CD4-positive, alpha-beta T cell (primary cell): Measurements from ENCODE around the gene RASSF8. TPM values are rescaled to one million over a fixed set of nuclear protein-coding genes. Genes with fewer than 3 reads are reported as not detected.
A peak's percentile ranks its signal among the peaks of the same experiment; 100 is the strongest.

Source experiments
- ATAC-seq: fragments of 200-7000 bp; cut with Tn5 transposase; one replicate; pipeline ENCODE4 v1.10.0; 2022; ENCODE audit warnings: mild to moderate bottlenecking; ENCODE audit not compliant: poor library complexity
- CTCF ChIA-PET: fragments of 350-600 bp; sonication (Branson Sonifier 250); formaldehyde crosslinking; loops from one replicate; lab custom pipeline; 2021; ENCODE audit warnings: antibody characterized with exemption, inconsistent platforms; lab: Charles Lee
- POLR2A ChIA-PET: fragments of 350-600 bp; sonication (Branson Sonifier 250); formaldehyde crosslinking; loops from one replicate; lab custom pipeline; 2021; ENCODE audit warnings: antibody characterized with exemption, inconsistent platforms; lab: Charles Lee
- DNase-seq, 14 experiments: peaks; one replicate each; pipeline ENCODE4 v3.0.0-alpha.2; 2013 to 2020; ENCODE audit warnings: mixed read lengths in 2 of 14
- H3K27ac ChIP-seq, 2 donors: one replicate each; pipeline versions ENCODE4 v1.5.1 to v1.7.0; 2013; ENCODE audit warnings: low read length in 2 of 2, low read depth in 1 of 2, mild to moderate bottlenecking in 1 of 2
- H3K27me3 ChIP-seq, 2 experiments: 1 replicate in 1 of 2; 2 replicates in 1 of 2; pipeline versions ENCODE4 v1.6.1 to v1.7.0; 2013; ENCODE audit warnings: low read length in 2 of 2, control low read depth in 1 of 2, mild to moderate bottlenecking in 1 of 2, moderate library complexity in 1 of 2; ENCODE audit not compliant: insufficient read depth in 2 of 2, control insufficient read depth in 1 of 2
- H3K36me3 ChIP-seq: one replicate; pipeline ENCODE4 v1.6.1; 2013; ENCODE audit warnings: low read length, control low read depth; ENCODE audit not compliant: insufficient read depth
- H3K4me1 ChIP-seq: one replicate; pipeline ENCODE4 v1.6.1; 2013; ENCODE audit warnings: low read length, control low read depth; ENCODE audit not compliant: insufficient read depth
- H3K4me3 ChIP-seq: one replicate; pipeline ENCODE4 v1.5.1; 2013; ENCODE audit warnings: mild to moderate bottlenecking, low read length, moderate library complexity
- H3K9me3 ChIP-seq, 2 experiments: 1 replicate in 1 of 2; 2 replicates in 1 of 2; pipeline versions ENCODE4 v1.6.1 to v1.7.0; 2013; ENCODE audit warnings: low read length in 2 of 2, mild to moderate bottlenecking in 2 of 2, control low read depth in 1 of 2, moderate library complexity in 1 of 2; ENCODE audit not compliant: control insufficient read depth in 1 of 2, insufficient read depth in 1 of 2
- H3K27ac Mint-ChIP-seq: one replicate; pipeline ENCODE4 v1.8.0; 2020; ENCODE audit warnings: mixed read lengths
- H3K27me3 Mint-ChIP-seq: one replicate; pipeline ENCODE4 v1.8.0; 2021; ENCODE audit warnings: mixed read lengths
- H3K36me3 Mint-ChIP-seq: one replicate; pipeline ENCODE4 v1.8.0; 2021; ENCODE audit warnings: low read depth, mixed read lengths
- H3K4me1 Mint-ChIP-seq: one replicate; pipeline ENCODE4 v1.8.0; 2021; ENCODE audit warnings: low read depth, mixed read lengths
- H3K4me3 Mint-ChIP-seq: one replicate; pipeline ENCODE4 v1.8.0; 2020; ENCODE audit warnings: mild to moderate bottlenecking, mixed read lengths
- H3K9me3 Mint-ChIP-seq: one replicate; pipeline ENCODE4 v1.8.0; 2020; ENCODE audit warnings: mixed read lengths
- intact Hi-C, 2 experiments: fragments of 100-400 bp; cut with DNase I in 1 of 2; cut with micrococcal nuclease in 1 of 2; formaldehyde crosslinking; loops; one replicate each; pipeline versions ENCODE4 v1.15.1 to v1.9.0; 2023 to 2025; cut with DNase I, micrococcal nuclease
- total RNA-seq, 174 experiments: library from RNA in 2 of 174; stranded (reverse) in 2 of 174; gene quantifications; one replicate each; pipeline ENCODE4 v1.2.3 and lab custom pipeline; 2021 to 2026
- TF ChIP-seq, protein P1 (sequence below): fragments of 200-600 bp; IDR thresholded peaks from one replicate; pipeline ENCODE4 v1.8.0; 2022; ENCODE audit warnings: antibody characterized with exemption, mild to moderate bottlenecking

The RASSF8 gene
- total RNA-seq, 2 experiments from 2014 or later = 0.71 to 1.4 TPM

DNA sequence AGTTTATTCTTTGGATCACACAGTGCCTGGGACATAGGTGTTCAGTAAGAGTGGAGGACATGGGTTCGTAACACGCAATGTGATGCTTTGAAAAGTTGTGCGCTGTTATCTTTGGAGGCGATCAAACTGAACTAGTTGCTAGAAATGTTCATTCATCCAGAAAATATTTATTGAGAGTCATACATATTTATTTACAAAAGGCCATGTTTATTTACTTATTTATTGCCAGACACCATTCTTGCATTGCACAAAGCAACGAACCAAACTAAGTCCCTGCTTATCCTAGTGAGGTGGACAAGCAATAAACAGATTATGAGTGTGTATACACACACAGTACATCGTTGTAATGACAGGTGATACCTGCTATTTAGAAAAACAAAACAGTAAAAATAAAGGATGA, 153.8 kb downstream of the RASSF8 start:
- H3K36me3 Mint-ChIP-seq = no peaks in the 10 kb centered on the region
- no peak overlapping the region for H3K27ac Mint-ChIP-seq
- H3K9me3 Mint-ChIP-seq = no peaks in the 10 kb centered on the region
- peaks cover 0 to 3% of the 10 kb centered on the region in 2 experiments for H3K9me3 ChIP-seq
- H3K27ac ChIP-seq = no peak overlapping the region
- H3K4me3 ChIP-seq = no peak overlapping the region
- peaks cover 12% of the 10 kb centered on the region for H3K4me1 ChIP-seq
- DNase-seq (no peak), ATAC-seq (no peak)
- H3K27me3 Mint-ChIP-seq = peaks cover 19% of the 10 kb centered on the region
- ChIA-PET POLR2A (no interaction called here), CTCF (no interaction called here)
- H3K36me3 ChIP-seq = no peaks in the 10 kb centered on the region
- peaks cover 0 to 17% of the 10 kb centered on the region in 2 experiments for H3K27me3 ChIP-seq
- TF ChIP-seq, protein P1, sequence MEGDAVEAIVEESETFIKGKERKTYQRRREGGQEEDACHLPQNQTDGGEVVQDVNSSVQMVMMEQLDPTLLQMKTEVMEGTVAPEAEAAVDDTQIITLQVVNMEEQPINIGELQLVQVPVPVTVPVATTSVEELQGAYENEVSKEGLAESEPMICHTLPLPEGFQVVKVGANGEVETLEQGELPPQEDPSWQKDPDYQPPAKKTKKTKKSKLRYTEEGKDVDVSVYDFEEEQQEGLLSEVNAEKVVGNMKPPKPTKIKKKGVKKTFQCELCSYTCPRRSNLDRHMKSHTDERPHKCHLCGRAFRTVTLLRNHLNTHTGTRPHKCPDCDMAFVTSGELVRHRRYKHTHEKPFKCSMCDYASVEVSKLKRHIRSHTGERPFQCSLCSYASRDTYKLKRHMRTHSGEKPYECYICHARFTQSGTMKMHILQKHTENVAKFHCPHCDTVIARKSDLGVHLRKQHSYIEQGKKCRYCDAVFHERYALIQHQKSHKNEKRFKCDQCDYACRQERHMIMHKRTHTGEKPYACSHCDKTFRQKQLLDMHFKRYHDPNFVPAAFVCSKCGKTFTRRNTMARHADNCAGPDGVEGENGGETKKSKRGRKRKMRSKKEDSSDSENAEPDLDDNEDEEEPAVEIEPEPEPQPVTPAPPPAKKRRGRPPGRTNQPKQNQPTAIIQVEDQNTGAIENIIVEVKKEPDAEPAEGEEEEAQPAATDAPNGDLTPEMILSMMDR = no peak
- intact Hi-C loops = loop anchor here in 1 of 2 experiments (5.0 to 10.0 kb wide), 4 partner anchors 723 to 1413 kb away; partner anchors contain the start of genes ITPR2 and PPFIBP1
- H3K4me3 Mint-ChIP-seq = peak overlapping the region; percentile 63
- peaks cover 4% of the 10 kb centered on the region for H3K4me1 Mint-ChIP-seq

DNA sequence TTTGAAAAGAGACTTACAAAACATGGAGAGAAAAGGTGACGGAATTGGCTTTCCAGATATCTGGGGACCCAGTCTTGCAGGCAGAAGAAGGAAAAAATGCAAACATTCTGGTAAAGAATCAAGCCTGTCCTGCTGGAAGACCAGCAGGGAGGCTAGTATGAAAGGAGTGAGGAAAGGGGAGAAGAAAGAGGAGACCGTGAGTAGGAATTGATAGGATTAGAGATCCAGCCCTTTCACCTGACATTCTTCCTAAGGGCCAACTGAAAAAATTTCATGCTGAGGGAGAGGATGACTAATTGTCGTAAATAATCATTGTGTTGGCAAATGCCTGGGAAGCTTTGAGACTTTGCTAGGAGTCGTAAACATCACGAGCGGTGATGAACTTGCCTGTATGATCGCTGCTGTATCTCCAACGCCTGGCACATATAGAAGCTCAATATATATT, 154.2 kb downstream of the RASSF8 start:
- H3K4me3 ChIP-seq = no peak overlapping the region
- TF ChIP-seq, protein P1 = no peak
- ChIA-PET CTCF (no interaction called here), POLR2A (no interaction called here)
- peaks cover 4% of the 10 kb centered on the region for H3K4me1 Mint-ChIP-seq
- H3K27ac ChIP-seq = no peak overlapping the region
- H3K4me3 Mint-ChIP-seq = peak overlapping the region; percentile 63
- no peak for DNase-seq
- H3K9me3 ChIP-seq = peaks cover 0 to 3% of the 10 kb centered on the region in 2 experiments
- no peak overlapping the region for H3K27ac Mint-ChIP-seq
- H3K27me3 ChIP-seq = peaks cover 0 to 16% of the 10 kb centered on the region in 2 experiments
- no peaks in the 10 kb centered on the region for H3K36me3 ChIP-seq
- no peaks in the 10 kb centered on the region for H3K36me3 Mint-ChIP-seq
- no peak for ATAC-seq
- peaks cover 12% of the 10 kb centered on the region for H3K4me1 ChIP-seq
- no peaks in the 10 kb centered on the region for H3K9me3 Mint-ChIP-seq
- peaks cover 23% of the 10 kb centered on the region for H3K27me3 Mint-ChIP-seq
- intact Hi-C loops = loop anchor here in 1 of 2 experiments (5.0 to 10.0 kb wide), 4 partner anchors 722 to 1412 kb away; partner anchors contain the start of genes ITPR2 and PPFIBP1

DNA sequence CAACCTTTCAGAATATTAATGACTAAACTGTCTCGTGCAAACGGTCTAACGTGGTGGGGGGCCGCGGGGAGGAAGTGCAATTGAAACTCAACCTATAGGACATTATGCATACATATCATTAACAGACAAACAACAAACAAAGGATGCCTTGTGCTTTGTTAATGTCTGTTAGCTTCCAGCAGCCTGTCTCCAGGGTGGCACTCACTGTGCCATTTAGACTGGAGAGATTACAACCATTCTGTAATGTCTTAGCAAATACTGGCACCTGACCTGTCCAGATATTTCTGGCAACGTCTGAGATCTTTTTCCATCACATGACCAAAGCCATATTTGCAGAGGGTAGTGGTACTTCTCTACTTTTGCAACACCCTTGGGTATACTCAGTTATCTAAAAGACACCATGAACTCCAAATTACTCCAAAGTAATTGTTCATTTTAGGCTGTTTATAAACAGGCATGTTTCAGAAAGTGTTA, 154.7 kb downstream of the RASSF8 start:
- Histone ChIP-seq H3K27me3 (peaks cover 2 to 17% of the 10 kb centered on the region in 2 experiments), H3K4me3 (no peak overlapping the region), H3K9me3 (peaks cover 0 to 3% of the 10 kb centered on the region in 2 experiments), H3K36me3 (no peaks in the 10 kb centered on the region), H3K4me1 (peaks cover 12% of the 10 kb centered on the region), H3K27ac (no peak overlapping the region)
- intact Hi-C loops = loop anchor here in 1 of 2 experiments (5.0 to 10.0 kb wide), 4 partner anchors 722 to 1412 kb away; partner anchors contain the start of genes ITPR2 and PPFIBP1
- peak overlapping the region; percentile 51 for H3K4me3 Mint-ChIP-seq
- no peaks in the 10 kb centered on the region for H3K9me3 Mint-ChIP-seq
- no peak overlapping the region for H3K27ac Mint-ChIP-seq
- peaks cover 26% of the 10 kb centered on the region for H3K27me3 Mint-ChIP-seq
- no peak for DNase-seq
- CTCF ChIA-PET = interaction anchor here (0.6 kb wide), 1 partner anchor 379 kb away, joined by 3 read pairs; no protein-coding TSS in a partner anchor
- H3K4me1 Mint-ChIP-seq = peaks cover 4% of the 10 kb centered on the region
- ATAC-seq = no peak
- H3K36me3 Mint-ChIP-seq = no peaks in the 10 kb centered on the region
- TF ChIP-seq, protein P1 = no peak
- POLR2A ChIA-PET = no interaction called here
